ENCODE results near the gene CCDC85B.

DNA sequence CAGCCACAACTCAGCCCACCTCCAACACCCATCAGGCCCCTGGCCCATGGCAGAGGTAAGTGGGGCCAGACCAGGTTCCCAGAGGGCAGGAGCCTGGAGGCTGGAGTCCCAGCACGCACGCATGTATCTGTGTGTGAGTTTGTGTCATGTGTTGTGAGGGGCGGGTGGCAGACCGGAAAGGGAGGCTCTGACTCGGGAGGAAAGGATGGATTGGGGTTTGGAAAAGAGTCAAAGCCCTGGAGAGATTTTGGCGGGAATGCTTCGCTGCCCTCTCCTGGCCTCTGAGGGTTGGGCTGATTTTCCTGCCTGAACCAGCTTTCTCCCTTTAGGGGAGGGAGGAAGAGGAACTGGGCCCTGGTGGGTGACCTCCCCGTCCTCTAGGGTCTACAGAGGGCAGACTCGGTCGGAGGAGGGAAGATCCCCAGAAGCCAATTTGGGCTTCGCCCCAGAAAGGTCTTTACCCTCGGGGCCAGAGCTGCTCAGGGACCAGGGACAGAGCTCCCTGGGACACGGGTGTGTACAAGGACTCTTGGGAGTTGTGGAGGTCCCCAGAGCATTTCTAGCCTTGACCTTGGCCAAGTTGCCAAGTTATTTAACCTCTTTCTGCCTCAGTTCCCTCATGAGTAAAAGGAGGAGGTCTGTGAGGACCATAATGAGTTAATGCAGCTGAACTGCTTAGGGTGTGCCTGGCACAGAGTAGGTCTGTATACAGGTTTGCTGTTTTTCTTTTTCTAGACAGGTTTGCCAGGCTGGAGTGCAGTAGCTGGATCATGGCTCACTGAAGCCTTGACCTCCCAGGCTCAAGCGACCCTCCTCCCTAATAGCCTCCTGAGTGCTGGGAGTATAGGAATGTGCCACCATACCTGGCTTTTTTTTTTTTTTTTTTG is 21.5 kb downstream of the CCDC85B start:
- TF ChIP-seq ZNF274 (IDR thresholded peaks at IDR 0.05; ENCODE audit: low read depth, low read length) (no peak), SUZ12 (IDR thresholded peaks at IDR 0.05; ENCODE audit: extremely low read depth, insufficient read depth, insufficient read length) (no peak), YY1 (IDR thresholded peaks at IDR 0.05; ENCODE audit: insufficient read depth, insufficient read length) (no peak)
